Neuron (in vitro differentiated cells): Measurements from ENCODE around the gene SETDB2.
"Not testable (repeated sequence)": the region's sequence is repeated elsewhere in the genome, so short reads cannot be mapped to it uniquely, and the experiment has no call there.

Experiments
- H2AFZ ChIP-seq: one replicate; pipeline ENCODE4 v1.6.1; 2013; ENCODE audit warnings: low read depth, mild to moderate bottlenecking, inconsistent platforms, low read length, moderate library complexity
- H3K27me3 ChIP-seq: one replicate; pipeline ENCODE4 v1.6.1; 2013; ENCODE audit warnings: low read length; ENCODE audit not compliant: insufficient read depth
- H3K36me3 ChIP-seq: one replicate; pipeline ENCODE4 v1.6.1; 2013; ENCODE audit warnings: low read length; ENCODE audit not compliant: insufficient read depth
- H3K4me1 ChIP-seq: one replicate; pipeline ENCODE4 v1.6.1; 2013; ENCODE audit warnings: low read length; ENCODE audit not compliant: insufficient read depth
- H3K4me3 ChIP-seq: 2 replicates; pipeline ENCODE4 v1.5.1; 2013; ENCODE audit warnings: mild to moderate bottlenecking, low read length, moderate library complexity
- H3K9me3 ChIP-seq: one replicate; pipeline ENCODE4 v1.6.1; 2013; ENCODE audit warnings: low read length

SETDB2 gene

DNA sequence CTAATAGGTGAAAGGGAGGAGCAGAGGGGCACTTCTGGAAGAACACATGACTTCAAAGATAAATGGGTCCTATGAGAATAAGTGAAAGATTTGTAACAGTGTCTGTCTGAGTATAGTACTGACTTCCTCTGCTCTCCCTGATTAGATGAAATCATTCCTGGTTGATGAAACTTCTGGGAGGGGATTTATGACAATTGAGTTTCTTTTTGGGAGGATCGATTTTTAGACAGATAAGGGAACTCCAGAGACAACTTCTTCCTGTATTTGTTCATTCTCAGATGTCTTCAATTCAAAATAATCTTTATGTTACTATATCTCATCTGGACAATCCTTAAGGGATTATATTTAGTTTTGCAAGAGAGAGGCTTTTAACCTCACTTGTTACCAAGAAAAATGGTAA, 20.0 kb downstream of the SETDB2 start:
- Histone ChIP-seq H3K9me3 (peaks cover 12% of the 10 kb centered on the region), H3K27me3 (no peaks in the 10 kb centered on the region), H3K4me1 (no peaks in the 10 kb centered on the region), H2AFZ (no peak overlapping the region), H3K36me3 (peaks cover 22% of the 10 kb centered on the region), H3K4me3 (no peak overlapping the region)

DNA sequence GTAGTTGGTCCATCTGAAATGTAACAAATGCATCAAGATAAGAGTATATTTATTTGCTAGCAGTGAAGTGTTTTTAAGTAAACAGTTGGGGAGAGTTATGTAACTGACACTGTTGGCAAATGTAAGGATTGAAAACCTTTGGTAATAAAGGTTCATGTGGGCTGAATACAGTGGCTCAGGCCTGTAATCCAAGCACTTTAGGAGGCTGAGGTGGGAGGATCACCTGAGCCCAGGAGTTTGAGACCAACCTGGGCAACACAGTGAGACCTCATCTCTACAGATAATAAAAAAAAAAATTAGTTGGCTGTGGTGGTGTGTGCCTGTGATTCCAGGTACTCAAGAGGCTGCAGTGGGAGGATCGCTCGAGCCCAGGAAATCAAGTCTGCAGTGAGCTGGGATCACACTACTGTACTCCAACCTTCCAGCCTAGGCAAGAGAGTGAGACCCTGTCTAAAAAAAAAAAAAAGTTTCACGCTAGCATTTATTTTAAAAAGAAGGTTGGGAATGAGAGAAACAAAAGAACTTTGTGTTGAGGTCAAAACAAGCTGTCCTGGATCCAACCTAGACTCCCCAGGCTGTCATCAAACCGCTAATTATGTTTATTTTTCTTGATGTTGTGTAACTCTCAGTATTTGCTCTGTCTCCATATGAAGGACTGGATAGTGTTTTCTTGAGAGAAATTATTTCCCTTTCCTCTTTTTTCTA, 20.7 kb downstream of the SETDB2 start:
- no peaks in the 10 kb centered on the region for H3K4me1 ChIP-seq

DNA sequence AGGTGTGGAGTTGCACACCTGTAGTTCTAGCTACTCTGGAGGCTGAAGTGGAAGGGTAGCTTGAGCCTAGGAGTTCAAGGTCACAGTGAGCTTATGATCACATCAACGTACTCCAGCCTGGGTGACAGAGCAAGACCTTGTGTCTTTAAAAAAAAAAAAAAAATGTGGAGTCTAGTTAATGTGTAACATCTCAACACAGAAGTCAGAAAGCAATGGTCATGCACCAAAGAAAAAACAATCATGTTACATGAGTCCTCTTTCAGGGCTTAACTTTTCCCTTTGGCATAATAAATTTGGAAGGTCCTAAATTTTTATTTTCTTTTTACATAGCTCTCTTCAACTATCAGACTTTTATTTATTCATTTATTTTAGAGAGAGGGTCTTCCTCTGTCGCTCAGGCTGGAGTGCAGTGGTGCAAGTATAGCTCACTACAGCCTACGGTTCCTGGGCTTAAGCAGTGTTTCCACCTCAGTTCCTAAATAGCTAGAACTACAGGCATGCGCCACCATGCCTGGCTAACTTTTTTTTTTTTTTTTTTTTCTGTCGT, 22.3 kb downstream of the SETDB2 start:
- Histone ChIP-seq H3K4me3 (no peak overlapping the region), H2AFZ (no peak overlapping the region), H3K4me1 (no peaks in the 10 kb centered on the region), H3K9me3 (peaks cover 12% of the 10 kb centered on the region), H3K27me3 (no peaks in the 10 kb centered on the region), H3K36me3 (peaks cover 20% of the 10 kb centered on the region)

More for the DNA sequence above, 20.7 kb downstream of the SETDB2 start:
- peaks cover 12% of the 10 kb centered on the region for H3K9me3 ChIP-seq
- peaks cover 22% of the 10 kb centered on the region for H3K36me3 ChIP-seq
- no peaks in the 10 kb centered on the region for H3K27me3 ChIP-seq
- H2AFZ ChIP-seq: no peak overlapping the region
- H3K4me3 ChIP-seq: no peak overlapping the region

DNA sequence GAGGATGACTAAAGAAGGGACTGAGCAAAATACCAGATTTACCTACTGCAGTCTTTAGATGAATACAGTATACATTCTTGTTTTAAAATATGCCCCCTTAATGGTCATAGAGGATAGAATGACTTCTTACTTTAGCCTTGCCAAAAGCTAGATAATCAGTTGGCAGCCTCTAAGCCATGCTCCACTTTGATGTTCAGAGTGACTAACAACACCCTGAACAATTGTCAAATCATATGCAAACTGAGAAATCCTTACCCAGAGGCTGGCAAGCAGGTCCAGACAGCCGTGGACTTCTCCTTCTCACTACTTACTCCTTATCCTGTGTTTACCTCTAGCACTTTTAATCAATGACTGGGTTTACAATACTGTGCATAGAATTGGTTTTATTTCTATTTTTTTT, 28.1 kb downstream of the SETDB2 start:
- H3K36me3 ChIP-seq: peaks cover 18% of the 10 kb centered on the region
- no peaks in the 10 kb centered on the region for H3K27me3 ChIP-seq
- H3K4me3 ChIP-seq: no peak overlapping the region
- no peak overlapping the region for H2AFZ ChIP-seq
- H3K9me3 ChIP-seq: no peaks in the 10 kb centered on the region
- H3K4me1 ChIP-seq: no peaks in the 10 kb centered on the region

DNA sequence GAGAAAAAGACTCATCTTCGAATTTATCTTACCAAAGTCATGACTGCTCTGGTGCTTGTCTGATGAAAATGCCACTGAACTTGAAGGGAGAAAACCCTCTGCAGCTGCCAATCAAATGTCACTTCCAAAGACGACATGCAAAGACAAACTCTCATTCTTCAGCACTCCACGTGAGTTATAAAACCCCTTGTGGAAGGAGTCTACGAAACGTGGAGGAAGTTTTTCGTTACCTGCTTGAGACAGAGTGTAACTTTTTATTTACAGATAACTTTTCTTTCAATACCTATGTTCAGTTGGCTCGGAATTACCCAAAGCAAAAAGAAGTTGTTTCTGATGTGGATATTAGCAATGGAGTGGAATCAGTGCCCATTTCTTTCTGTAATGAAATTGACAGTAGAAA, 32.5 kb downstream of the SETDB2 start:
- Histone ChIP-seq H3K9me3 (no peaks in the 10 kb centered on the region), H2AFZ (no peak overlapping the region), H3K36me3 (peaks cover 38% of the 10 kb centered on the region), H3K27me3 (no peaks in the 10 kb centered on the region), H3K4me1 (no peaks in the 10 kb centered on the region), H3K4me3 (no peak overlapping the region)

DNA sequence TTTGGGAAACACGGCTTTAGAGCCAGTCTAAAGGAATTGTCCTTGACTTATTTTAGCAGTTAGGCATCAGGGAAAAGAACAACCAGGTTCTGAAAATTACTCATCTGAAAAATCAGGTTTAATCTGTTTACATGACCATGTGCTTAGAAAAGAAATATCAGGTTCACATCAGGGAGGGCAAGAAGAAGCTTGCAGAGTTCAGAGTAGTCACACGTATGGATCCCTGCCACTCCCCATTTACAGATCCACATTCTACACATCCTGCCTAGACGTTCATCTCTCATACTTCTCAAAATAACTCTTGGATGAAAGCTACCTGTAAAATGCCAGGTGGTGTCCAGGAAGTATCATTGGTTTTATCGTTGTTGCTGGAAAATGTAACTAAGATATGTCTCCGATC, 37.7 kb downstream of the SETDB2 start:
- Histone ChIP-seq H3K36me3 (peaks cover 34% of the 10 kb centered on the region), H3K4me1 (no peaks in the 10 kb centered on the region), H3K4me3 (no peak overlapping the region), H3K9me3 (no peaks in the 10 kb centered on the region), H2AFZ (no peak overlapping the region), H3K27me3 (no peaks in the 10 kb centered on the region)

DNA sequence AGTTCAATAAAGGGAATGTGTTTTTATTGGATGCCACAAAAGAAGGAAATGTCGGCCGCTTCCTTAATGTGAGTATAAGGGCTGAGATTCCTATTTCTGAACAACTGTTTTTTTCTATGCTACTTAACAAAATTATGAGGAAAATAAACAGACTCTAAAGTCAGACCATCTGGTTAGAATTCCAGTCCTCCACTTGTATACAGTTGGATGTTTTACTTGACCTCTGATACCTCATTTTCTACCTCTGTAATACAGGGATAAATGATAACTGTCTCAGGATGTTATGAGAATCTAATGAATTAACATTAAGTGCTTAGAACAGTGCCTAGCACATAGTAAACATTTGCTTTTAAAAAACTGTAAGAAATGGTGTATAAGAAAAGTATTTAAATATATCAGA, 44.5 kb downstream of the SETDB2 start:
- Histone ChIP-seq H2AFZ (no peak overlapping the region), H3K27me3 (no peaks in the 10 kb centered on the region), H3K4me1 (no peaks in the 10 kb centered on the region), H3K36me3 (peaks cover 6% of the 10 kb centered on the region), H3K4me3 (no peak overlapping the region), H3K9me3 (no peaks in the 10 kb centered on the region)

DNA sequence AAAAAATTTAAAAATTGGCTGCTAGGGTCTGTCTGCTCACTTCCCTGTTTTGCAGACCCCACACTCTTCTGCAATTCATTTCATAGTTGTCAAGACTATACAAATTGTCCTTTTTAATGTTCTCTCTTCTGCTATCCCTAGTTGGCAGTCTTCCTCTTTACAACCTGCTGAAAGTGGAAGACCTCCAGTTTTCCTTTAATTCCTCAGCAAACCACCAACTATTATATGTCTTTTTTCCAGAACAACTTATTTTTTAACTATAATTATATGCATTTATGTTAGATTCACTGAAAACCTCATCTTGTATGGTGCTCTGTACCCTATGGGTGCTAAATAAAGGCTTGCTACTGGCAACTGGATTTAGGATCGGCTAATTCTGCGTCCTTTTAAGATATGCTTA, 50.6 kb downstream of the SETDB2 start:
- H3K36me3 ChIP-seq: no peaks in the 10 kb centered on the region
- H2AFZ ChIP-seq: no peak overlapping the region
- H3K4me1 ChIP-seq: no peaks in the 10 kb centered on the region
- H3K9me3 ChIP-seq: peaks cover 5% of the 10 kb centered on the region
- H3K4me3 ChIP-seq: no peak overlapping the region
- H3K27me3 ChIP-seq: no peaks in the 10 kb centered on the region

DNA sequence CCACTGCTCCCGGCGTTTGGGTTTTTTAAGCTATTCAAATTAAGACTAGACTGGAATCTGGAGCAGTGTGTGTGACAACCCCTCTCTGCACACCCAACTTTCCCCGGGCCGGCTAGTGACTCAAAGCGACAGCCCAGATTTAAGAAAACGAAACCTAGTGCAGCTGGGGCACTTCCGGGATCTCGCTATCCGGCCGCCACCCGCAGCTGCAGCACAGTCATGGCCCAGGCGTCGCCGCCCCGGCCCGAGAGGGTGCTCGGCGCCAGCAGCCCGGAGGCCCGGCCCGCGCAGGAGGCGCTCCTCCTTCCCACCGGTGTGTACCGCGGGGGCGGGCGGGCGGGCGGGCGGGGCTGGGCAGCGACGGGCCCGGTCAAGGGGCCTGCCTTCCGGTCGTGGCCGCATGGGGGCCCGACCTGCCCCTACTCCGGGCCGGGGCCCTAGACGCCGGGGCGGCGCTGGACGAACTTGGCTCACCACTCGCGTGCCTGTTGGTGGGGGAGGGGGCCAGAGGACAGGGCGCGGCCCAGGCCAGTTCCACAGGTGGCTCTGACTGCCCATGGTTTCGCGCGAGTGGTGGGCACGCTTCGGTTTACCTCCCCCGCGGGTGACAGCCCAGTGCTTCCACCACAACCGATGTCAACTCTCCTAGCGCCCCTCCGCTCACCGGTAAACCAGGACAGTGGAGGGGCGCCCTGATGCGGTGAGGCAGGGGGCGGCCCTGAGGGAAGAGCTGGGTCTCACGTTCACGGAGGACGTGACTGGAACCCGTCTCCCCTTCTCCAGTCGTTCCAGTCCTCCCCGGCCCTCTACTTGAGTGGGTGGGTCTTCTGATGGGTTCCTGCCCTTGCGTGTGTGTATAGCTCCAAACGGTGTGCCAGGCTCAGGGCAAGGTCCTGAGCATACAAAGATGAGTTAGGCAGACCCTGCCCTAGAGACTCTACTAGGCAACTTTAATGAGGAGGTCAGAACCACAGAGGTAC, 52.0 kb downstream of the SETDB2 start, which contains the start of gene PHF11:
Gene PHF11, plus strand, starts transcription at position 171 of the 980 bp plus-strand sequence. Its CDS starts 49 bp downstream, at position 220.
- no peak within 1 kb of the TSS for H2AFZ ChIP-seq
- H3K27me3 ChIP-seq: no peaks in the 10 kb centered on the region
- H3K36me3 ChIP-seq: no peaks in the 10 kb centered on the region
- H3K9me3 ChIP-seq: peaks cover 5% of the 10 kb centered on the region
- no peaks in the 10 kb centered on the region for H3K4me1 ChIP-seq
- H3K4me3 ChIP-seq: no peak within 1 kb of the TSS

DNA sequence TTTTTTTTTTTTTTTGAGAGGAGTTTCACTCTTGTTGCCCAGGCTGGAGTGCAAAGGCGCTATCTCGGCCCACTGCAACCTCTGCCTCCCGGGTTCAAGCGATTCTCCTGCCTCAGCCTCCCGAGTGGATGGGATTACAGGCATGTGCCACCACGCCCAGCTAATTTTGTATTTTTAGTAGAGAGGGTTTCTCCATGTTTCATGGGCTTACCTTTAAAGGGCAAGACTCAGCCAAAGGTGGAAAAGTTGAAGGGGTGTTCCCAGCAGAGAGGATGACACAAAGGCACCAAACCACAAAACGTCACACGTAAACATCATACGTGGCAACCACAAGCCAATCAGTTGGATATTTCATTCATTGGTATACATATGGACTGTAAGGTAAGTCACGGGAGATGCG, 52.8 kb downstream of the SETDB2 start:
- not testable (repeated sequence) for H3K9me3 ChIP-seq, H2AFZ ChIP-seq, H3K4me3 ChIP-seq, H3K27me3 ChIP-seq, H3K36me3 ChIP-seq, H3K4me1 ChIP-seq

DNA sequence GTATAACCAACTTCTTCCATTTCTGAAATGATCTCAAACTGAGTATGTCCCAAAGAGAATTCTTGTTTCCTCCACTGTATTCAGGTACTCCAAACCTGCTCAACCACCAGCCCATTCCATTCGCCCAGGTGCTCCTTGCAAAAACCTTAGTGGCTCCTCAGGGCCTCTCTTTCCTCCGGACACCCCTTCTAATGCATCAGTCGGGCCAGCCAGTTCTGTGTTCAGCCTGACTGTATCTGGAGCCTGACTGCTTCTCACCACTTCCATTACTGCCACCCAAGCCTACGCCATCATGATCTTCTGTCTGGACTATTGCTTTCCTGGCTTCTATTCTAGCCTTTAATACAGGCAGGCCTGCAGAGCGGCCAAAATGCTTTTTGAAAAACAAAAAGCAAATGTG, 53.2 kb downstream of the SETDB2 start:
- H2AFZ ChIP-seq: no peak overlapping the region
- H3K36me3 ChIP-seq: no peaks in the 10 kb centered on the region
- no peak overlapping the region for H3K4me3 ChIP-seq

DNA sequence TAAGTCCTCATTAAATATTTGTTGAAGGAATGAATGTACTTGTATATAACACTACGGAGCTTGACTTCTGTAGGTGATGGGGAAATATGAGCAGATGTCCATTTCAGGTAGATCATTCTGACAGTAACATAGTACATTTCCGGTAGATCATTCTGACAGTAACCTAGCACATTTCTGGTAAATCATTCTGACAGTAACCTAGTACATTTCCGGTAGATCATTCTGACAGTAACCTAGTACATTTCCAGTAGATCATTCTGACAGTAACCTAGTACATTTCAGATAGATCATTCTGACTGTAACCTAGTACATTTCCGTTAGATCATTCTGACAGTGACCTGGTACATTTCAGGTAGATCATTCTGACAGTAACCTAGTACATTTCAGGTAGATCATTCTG, 54.1 kb downstream of the SETDB2 start:
- Histone ChIP-seq H3K36me3 (no peaks in the 10 kb centered on the region), H2AFZ (no peak overlapping the region), H3K27me3 (no peaks in the 10 kb centered on the region), H3K9me3 (peaks cover 5% of the 10 kb centered on the region), H3K4me1 (no peaks in the 10 kb centered on the region), H3K4me3 (no peak overlapping the region)

More for the DNA sequence above, 53.2 kb downstream of the SETDB2 start:
- Histone ChIP-seq H3K27me3 (no peaks in the 10 kb centered on the region), H3K9me3 (peaks cover 5% of the 10 kb centered on the region), H3K4me1 (no peaks in the 10 kb centered on the region)
